Measurements from ENCODE around the gene FLOT1. TPM values are rescaled to one million over a fixed set of nuclear protein-coding genes. Genes with fewer than 3 reads are reported as not detected.

Gene FLOT1
- total RNA-seq, 1 experiment from 2014 or later, result 176 TPM

DNA sequence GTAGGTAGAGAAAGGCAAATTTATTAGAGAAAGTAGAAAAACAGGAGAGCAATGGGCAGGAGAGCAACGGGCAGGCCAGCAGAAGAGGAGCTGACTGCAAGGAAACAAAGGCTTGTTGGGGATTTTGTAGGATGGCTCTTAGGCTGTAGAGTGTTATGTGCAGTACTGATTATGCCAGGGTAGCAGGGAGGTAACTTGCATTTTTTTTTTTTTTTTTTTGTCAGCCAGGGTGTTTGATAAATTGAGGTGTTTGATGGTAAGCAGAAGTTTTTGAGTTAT is 38.1 kb upstream of the FLOT1 start:
- in situ Hi-C loops (cut with HindIII; ENCODE audit: low pct_unique_long_range_greater_than_20kb, low sequenced_read_pairs), result no loop called here
- ChIA-PET CTCF (no interaction called here), POLR2A (interaction anchor here (0.7 kb wide), 1 partner anchor 1583 kb away, joined by 3 read pairs; no protein-coding TSS in a partner anchor)
- no TSS peak for BruUV-seq (replicated peaks)
- peaks cover 4% of the 10 kb centered on the region; the same call in 1 of the 2 replicates for H3K9me3 ChIP-seq (ENCODE audit: control insufficient read depth, insufficient read depth, low read depth, low read length)
- H3K27me3 ChIP-seq (ENCODE audit: control insufficient read depth, insufficient read depth, low read length), result no peaks in the 10 kb centered on the region
- intact Hi-C loops (cut with micrococcal nuclease; ENCODE audit: unreplicated experiment), result loop anchor here (5.0 kb wide), 1 partner anchor 38 kb away; the partner anchor contains the start of genes FLOT1 and IER3
- H3K4me1 ChIP-seq (ENCODE audit: control insufficient read depth, insufficient read depth, low read length), result peaks cover 62% of the 10 kb centered on the region
- peak overlapping the region; percentile 90 for H3K27ac ChIP-seq (ENCODE audit: low read length)
- DNase-seq (ENCODE audit: low read depth, low spot score) (no peak), ATAC-seq (no peak)
- no peaks in the 10 kb centered on the region for H3K36me3 ChIP-seq (ENCODE audit: control insufficient read depth, insufficient read depth, low read length)
- H3K4me3 ChIP-seq (ENCODE audit: low read depth in 2 of 2, low read length in 2 of 2), result no peak overlapping the region
- TF ChIP-seq POLR2AphosphoS5 (IDR thresholded peaks at IDR 0.05; ENCODE audit: low read depth, low read length), result no peak
- TF ChIP-seq, protein P1, sequence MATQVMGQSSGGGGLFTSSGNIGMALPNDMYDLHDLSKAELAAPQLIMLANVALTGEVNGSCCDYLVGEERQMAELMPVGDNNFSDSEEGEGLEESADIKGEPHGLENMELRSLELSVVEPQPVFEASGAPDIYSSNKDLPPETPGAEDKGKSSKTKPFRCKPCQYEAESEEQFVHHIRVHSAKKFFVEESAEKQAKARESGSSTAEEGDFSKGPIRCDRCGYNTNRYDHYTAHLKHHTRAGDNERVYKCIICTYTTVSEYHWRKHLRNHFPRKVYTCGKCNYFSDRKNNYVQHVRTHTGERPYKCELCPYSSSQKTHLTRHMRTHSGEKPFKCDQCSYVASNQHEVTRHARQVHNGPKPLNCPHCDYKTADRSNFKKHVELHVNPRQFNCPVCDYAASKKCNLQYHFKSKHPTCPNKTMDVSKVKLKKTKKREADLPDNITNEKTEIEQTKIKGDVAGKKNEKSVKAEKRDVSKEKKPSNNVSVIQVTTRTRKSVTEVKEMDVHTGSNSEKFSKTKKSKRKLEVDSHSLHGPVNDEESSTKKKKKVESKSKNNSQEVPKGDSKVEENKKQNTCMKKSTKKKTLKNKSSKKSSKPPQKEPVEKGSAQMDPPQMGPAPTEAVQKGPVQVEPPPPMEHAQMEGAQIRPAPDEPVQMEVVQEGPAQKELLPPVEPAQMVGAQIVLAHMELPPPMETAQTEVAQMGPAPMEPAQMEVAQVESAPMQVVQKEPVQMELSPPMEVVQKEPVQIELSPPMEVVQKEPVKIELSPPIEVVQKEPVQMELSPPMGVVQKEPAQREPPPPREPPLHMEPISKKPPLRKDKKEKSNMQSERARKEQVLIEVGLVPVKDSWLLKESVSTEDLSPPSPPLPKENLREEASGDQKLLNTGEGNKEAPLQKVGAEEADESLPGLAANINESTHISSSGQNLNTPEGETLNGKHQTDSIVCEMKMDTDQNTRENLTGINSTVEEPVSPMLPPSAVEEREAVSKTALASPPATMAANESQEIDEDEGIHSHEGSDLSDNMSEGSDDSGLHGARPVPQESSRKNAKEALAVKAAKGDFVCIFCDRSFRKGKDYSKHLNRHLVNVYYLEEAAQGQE (IDR thresholded peaks at IDR 0.05; ENCODE audit: insufficient read depth in 1 of 2, low read depth in 2 of 2, low read length in 1 of 2), result no peak
- no peak for TF ChIP-seq SIN3A (IDR thresholded peaks at IDR 0.05; ENCODE audit: borderline replicate concordance, insufficient read depth, low read depth, low read length)
- TF ChIP-seq, protein P2, sequence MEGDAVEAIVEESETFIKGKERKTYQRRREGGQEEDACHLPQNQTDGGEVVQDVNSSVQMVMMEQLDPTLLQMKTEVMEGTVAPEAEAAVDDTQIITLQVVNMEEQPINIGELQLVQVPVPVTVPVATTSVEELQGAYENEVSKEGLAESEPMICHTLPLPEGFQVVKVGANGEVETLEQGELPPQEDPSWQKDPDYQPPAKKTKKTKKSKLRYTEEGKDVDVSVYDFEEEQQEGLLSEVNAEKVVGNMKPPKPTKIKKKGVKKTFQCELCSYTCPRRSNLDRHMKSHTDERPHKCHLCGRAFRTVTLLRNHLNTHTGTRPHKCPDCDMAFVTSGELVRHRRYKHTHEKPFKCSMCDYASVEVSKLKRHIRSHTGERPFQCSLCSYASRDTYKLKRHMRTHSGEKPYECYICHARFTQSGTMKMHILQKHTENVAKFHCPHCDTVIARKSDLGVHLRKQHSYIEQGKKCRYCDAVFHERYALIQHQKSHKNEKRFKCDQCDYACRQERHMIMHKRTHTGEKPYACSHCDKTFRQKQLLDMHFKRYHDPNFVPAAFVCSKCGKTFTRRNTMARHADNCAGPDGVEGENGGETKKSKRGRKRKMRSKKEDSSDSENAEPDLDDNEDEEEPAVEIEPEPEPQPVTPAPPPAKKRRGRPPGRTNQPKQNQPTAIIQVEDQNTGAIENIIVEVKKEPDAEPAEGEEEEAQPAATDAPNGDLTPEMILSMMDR (IDR thresholded peaks at IDR 0.05), result no peak
- TF ChIP-seq TCF7L2 (IDR thresholded peaks at IDR 0.05; ENCODE audit: low read depth, low read length), result no peak

DNA sequence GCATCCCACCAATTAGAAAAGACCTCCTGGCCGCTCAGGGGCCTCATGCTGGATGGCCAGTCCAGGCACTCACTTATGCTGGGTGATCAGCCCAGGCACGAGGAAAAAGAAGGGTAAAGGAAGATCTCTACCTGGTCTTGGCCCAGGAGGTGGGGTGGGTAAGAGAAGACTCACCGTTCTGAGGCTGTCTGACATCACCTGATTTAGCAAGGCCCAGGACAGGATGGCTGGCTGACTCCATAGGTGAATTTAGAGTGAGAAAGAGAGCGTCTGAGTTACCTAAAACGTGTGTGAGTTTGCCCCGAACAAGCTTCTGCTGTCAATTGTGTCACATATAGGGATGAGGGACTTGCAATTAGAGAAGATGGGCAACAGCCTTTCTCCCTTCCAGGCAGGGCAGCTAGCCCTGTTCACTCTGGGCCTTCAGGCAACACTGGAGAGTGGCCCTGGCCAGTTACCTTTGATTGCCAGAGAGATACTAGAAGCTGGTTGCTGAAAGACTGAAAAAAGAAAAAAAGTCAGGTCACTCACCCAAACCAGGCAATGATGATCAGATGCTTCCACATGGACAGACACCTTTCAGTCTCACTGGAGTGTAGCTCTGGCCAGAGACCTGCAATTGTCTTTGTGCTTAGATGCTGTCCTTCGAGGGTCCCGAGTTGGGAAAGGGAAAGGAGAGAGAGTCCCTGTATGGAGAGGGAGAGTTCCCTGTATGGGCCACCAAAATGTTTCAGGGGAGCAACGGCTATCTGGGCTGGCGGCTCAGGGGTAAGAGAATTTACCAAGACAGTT is 37.6 kb upstream of the FLOT1 start:
- in situ Hi-C loops (cut with HindIII; ENCODE audit: low pct_unique_long_range_greater_than_20kb, low sequenced_read_pairs), result no loop called here
- POLR2A ChIA-PET, result interaction anchor here (0.7 to 1.2 kb wide), 3 partner anchors 10 to 1583 kb away, joined by 3 to 7 read pairs (median 4); no protein-coding TSS in a partner anchor
- intact Hi-C loops (cut with micrococcal nuclease; ENCODE audit: unreplicated experiment), result loop anchor here (5.0 kb wide), 1 partner anchor 38 kb away; the partner anchor contains the start of genes FLOT1 and IER3

More for the DNA sequence above, 37.6 kb upstream of the FLOT1 start:
- DNase-seq (ENCODE audit: low read depth, low spot score) (no peak), ATAC-seq (no peak)
- TF ChIP-seq POLR2AphosphoS5 (IDR thresholded peaks at IDR 0.05; ENCODE audit: low read depth, low read length) (no peak), TCF7L2 (IDR thresholded peaks at IDR 0.05; ENCODE audit: low read depth, low read length) (no peak), SIN3A (IDR thresholded peaks at IDR 0.05; ENCODE audit: borderline replicate concordance, insufficient read depth, low read depth, low read length) (no peak)
- TF ChIP-seq, protein P1 (IDR thresholded peaks at IDR 0.05; ENCODE audit: insufficient read depth in 1 of 2, low read depth in 2 of 2, low read length in 1 of 2), result no peak
- TF ChIP-seq, protein P2 (IDR thresholded peaks at IDR 0.05), result no peak
- Histone ChIP-seq H3K9me3 (ENCODE audit: control insufficient read depth, insufficient read depth, low read depth, low read length) (no peaks in the 10 kb centered on the region), H3K4me1 (ENCODE audit: control insufficient read depth, insufficient read depth, low read length) (peaks cover 62% of the 10 kb centered on the region), H3K27ac (ENCODE audit: low read length) (peak overlapping the region; percentile 90), H3K36me3 (ENCODE audit: control insufficient read depth, insufficient read depth, low read length) (no peaks in the 10 kb centered on the region), H3K4me3 (ENCODE audit: low read depth in 2 of 2, low read length in 2 of 2) (no peak overlapping the region), H3K27me3 (ENCODE audit: control insufficient read depth, insufficient read depth, low read length) (no peaks in the 10 kb centered on the region)
- no TSS peak for BruUV-seq (replicated peaks)
- CTCF ChIA-PET, result no interaction called here

All from Panc1 (cell line).